CD14-positive monocyte (primary cell): ENCODE data around the gene HIBADH. TPM values are rescaled to one million over a fixed set of nuclear protein-coding genes. Genes with fewer than 3 reads are reported as not detected.

Source experiments
- DNase-seq, 3 donors: peaks; one replicate each; pipeline ENCODE4 v3.0.0-alpha.2; 2011 to 2022
- H2AFZ ChIP-seq: 2 replicates; pipeline ENCODE4 v1.6.0; 2012; ENCODE audit warnings: mild to moderate bottlenecking, low read depth, low read length, inconsistent platforms; ENCODE audit not compliant: insufficient read depth, poor library complexity, severe bottlenecking
- H3K27ac ChIP-seq, 2 donors: 1 replicate in 1 of 2; 2 replicates in 1 of 2; pipeline ENCODE4 v1.5.1; 2012 to 2013; ENCODE audit warnings: low read length in 2 of 2, control low read depth in 1 of 2, inconsistent platforms in 1 of 2, low read depth in 1 of 2, mild to moderate bottlenecking in 1 of 2
- H3K27me3 ChIP-seq, 2 donors: one replicate each; pipeline versions ENCODE4 v1.6.0 to v1.6.1; 2011 to 2013; ENCODE audit warnings: low read length in 2 of 2; ENCODE audit not compliant: control insufficient read depth in 2 of 2, insufficient read depth in 2 of 2
- H3K36me3 ChIP-seq, 2 donors: replicated peaks in 1 of 2; 1 replicate in 1 of 2; 2 replicates in 1 of 2; pipeline versions ENCODE4 v1.5.1 to v1.6.1; 2012 to 2013; ENCODE audit warnings: low read length in 2 of 2, control low read depth in 1 of 2, inconsistent platforms in 1 of 2, mild to moderate bottlenecking in 1 of 2; ENCODE audit not compliant: insufficient read depth in 2 of 2, control insufficient read depth in 1 of 2
- H3K4me1 ChIP-seq, 2 donors: 1 replicate in 1 of 2; 2 replicates in 1 of 2; pipeline versions ENCODE4 v1.5.1 to v1.6.1; 2012 to 2013; ENCODE audit warnings: low read length in 2 of 2, control low read depth in 1 of 2, inconsistent platforms in 1 of 2, mild to moderate bottlenecking in 1 of 2, moderate library complexity in 1 of 2; ENCODE audit not compliant: insufficient read depth in 2 of 2, control insufficient read depth in 1 of 2
- H3K4me2 ChIP-seq: replicated peaks from 2 replicates; pipeline ENCODE3; 2012; ENCODE audit warnings: low read length, moderate library complexity, mild to moderate bottlenecking; ENCODE audit not compliant: poor library complexity, severe bottlenecking; ENCODE audit errors: extremely low read depth
- H3K4me3 ChIP-seq, 3 experiments: fragments of 200-600 bp in 1 of 3; sonication (generic) in 1 of 3; replicated peaks in 1 of 3; 1 replicate in 2 of 3; 2 replicates in 1 of 3; pipeline ENCODE4 v1.5.1; 2011 to 2013; ENCODE audit warnings: low read length in 3 of 3, mild to moderate bottlenecking in 3 of 3, control low read depth in 2 of 3, low read depth in 2 of 3, inconsistent platforms in 1 of 3, moderate library complexity in 1 of 3
- H3K79me2 ChIP-seq: 2 replicates; pipeline ENCODE4 v1.6.0; 2012; ENCODE audit warnings: mild to moderate bottlenecking, control low read depth, inconsistent platforms, low read length, moderate library complexity; ENCODE audit not compliant: insufficient read depth
- H3K9ac ChIP-seq: 2 replicates; pipeline ENCODE4 v1.6.0; 2017; ENCODE audit warnings: low read length, mild to moderate bottlenecking; ENCODE audit not compliant: insufficient read depth, poor library complexity, severe bottlenecking
- H3K9me3 ChIP-seq, 2 donors: replicated peaks in 1 of 2; 1 replicate in 1 of 2; 2 replicates in 1 of 2; pipeline versions ENCODE4 v1.5.1 to v1.6.1; 2012 to 2013; ENCODE audit warnings: low read length in 2 of 2, control low read depth in 1 of 2; ENCODE audit not compliant: control insufficient read depth in 1 of 2, insufficient read depth in 1 of 2
- H4K20me1 ChIP-seq: 2 replicates; pipeline ENCODE4 v1.6.0; 2012; ENCODE audit warnings: mild to moderate bottlenecking, low read length, control low read depth, moderate library complexity; ENCODE audit not compliant: insufficient read depth
- H3K27ac Mint-ChIP-seq, 7 donors: one replicate each; pipeline ENCODE4 v1.8.0; 2020; ENCODE audit warnings: mild to moderate bottlenecking in 7 of 7, mixed read lengths in 7 of 7, moderate library complexity in 6 of 7, inconsistent platforms in 2 of 7
- H3K27me3 Mint-ChIP-seq, 3 donors: one replicate each; pipeline ENCODE4 v1.8.0; 2021 to 2022; ENCODE audit warnings: low read depth in 3 of 3, mild to moderate bottlenecking in 3 of 3, mixed read lengths in 3 of 3, moderate library complexity in 3 of 3, inconsistent platforms in 1 of 3
- H3K36me3 Mint-ChIP-seq, 2 donors: one replicate each; pipeline ENCODE4 v1.8.0; 2020; ENCODE audit warnings: mixed read lengths in 2 of 2, inconsistent platforms in 1 of 2, mild to moderate bottlenecking in 1 of 2
- H3K4me1 Mint-ChIP-seq: one replicate; pipeline ENCODE4 v1.8.0; 2020; ENCODE audit warnings: mild to moderate bottlenecking, mixed read lengths
- H3K4me3 Mint-ChIP-seq, 2 donors: one replicate each; pipeline ENCODE4 v1.8.0; 2020; ENCODE audit warnings: mild to moderate bottlenecking in 2 of 2, mixed read lengths in 2 of 2, moderate library complexity in 1 of 2
- H3K9me3 Mint-ChIP-seq, 7 donors: one replicate each; pipeline ENCODE4 v1.8.0; 2020 to 2022; ENCODE audit warnings: mixed read lengths in 7 of 7, mild to moderate bottlenecking in 6 of 7, moderate library complexity in 6 of 7, inconsistent platforms in 2 of 7
- WGBS: methylation state at CpG from one replicate; pipeline ENCODE4 v1.1.5; 2013; ENCODE audit warnings: missing lambda C conversion rate; ENCODE audit not compliant: insufficient coverage; 5-methylcytosine and 5-hydroxymethylcytosine counted together
- intact Hi-C, 2 donors: fragments of 100-400 bp; cut with micrococcal nuclease; formaldehyde crosslinking; loops; one replicate each; pipeline versions ENCODE4 v1.15.0 to v1.15.1; 2023
- polyA plus RNA-seq, 3 donors: library from polyadenylated mRNA; depleted of rRNA in 1 of 3; unstranded in 2 of 3; stranded (reverse) in 1 of 3; fragments of 300-500 nt in 2 of 3; fragments of >200 nt in 1 of 3; fragmentation: Illumina TruSeq in 2 of 3; gene quantifications; 1 replicate in 2 of 3; 2 replicates in 1 of 3; pipeline ENCODE4 v1.2.3, GENCODE V29; 2012 to 2021
- TF ChIP-seq, protein P1 (sequence below): fragments of 200-600 bp; IDR thresholded peaks from one replicate; pipeline ENCODE4 v1.8.0; 2022; ENCODE audit warnings: antibody characterized with exemption, mild to moderate bottlenecking

The HIBADH gene
- polyA plus RNA-seq, 3 donors: 8.9 to 29.1 (median 26.5) TPM

DNA sequence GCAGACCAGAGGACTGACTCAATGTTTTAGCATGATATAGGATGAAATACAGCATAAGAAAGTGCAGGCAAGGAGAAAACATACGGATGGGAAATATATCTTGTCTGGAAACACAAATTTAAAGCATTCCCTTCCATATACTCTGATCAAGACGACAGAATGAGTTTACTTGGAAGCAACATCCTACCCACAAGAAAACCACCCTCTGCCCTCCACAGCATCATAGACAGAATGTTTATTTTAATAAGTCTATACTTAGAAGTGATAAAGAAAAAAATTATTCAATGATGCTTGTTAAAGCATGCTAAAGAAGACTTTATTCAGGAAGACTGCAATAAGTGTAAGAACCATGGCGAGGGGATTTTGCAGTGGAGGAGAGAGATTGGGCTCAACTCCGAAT lies 32.4 kb upstream of the HIBADH start:
- no peak overlapping the region for H3K9ac ChIP-seq
- intact Hi-C loops: loop anchor here (5.0 to 10.0 kb wide), 2 partner anchors 33 to 50 kb away; partner anchors contain the start of genes HIBADH (in 1 of the 2) and TAX1BP1 (in 1 of the 2)
- 100% methylated on average over 2 of the region's 4 CpGs for WGBS
- no peaks in the 10 kb centered on the region for H3K36me3 Mint-ChIP-seq
- peaks cover 0 to 2% (median 0%) of the 10 kb centered on the region in 7 donors for H3K9me3 Mint-ChIP-seq
- no peak overlapping the region for H3K27ac Mint-ChIP-seq
- H3K27me3 ChIP-seq: no peaks in the 10 kb centered on the region
- H3K4me2 ChIP-seq: no peak overlapping the region
- no peaks in the 10 kb centered on the region for H3K9me3 ChIP-seq
- TF ChIP-seq, protein P1, sequence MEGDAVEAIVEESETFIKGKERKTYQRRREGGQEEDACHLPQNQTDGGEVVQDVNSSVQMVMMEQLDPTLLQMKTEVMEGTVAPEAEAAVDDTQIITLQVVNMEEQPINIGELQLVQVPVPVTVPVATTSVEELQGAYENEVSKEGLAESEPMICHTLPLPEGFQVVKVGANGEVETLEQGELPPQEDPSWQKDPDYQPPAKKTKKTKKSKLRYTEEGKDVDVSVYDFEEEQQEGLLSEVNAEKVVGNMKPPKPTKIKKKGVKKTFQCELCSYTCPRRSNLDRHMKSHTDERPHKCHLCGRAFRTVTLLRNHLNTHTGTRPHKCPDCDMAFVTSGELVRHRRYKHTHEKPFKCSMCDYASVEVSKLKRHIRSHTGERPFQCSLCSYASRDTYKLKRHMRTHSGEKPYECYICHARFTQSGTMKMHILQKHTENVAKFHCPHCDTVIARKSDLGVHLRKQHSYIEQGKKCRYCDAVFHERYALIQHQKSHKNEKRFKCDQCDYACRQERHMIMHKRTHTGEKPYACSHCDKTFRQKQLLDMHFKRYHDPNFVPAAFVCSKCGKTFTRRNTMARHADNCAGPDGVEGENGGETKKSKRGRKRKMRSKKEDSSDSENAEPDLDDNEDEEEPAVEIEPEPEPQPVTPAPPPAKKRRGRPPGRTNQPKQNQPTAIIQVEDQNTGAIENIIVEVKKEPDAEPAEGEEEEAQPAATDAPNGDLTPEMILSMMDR: no peak
- H3K4me3 ChIP-seq: no peak overlapping the region
- no peaks in the 10 kb centered on the region for H4K20me1 ChIP-seq
- H3K4me1 ChIP-seq: peaks cover 34 to 44% of the 10 kb centered on the region in 2 donors
- no peaks in the 10 kb centered on the region for H3K79me2 ChIP-seq
- DNase-seq: no peak
- no peak overlapping the region for H3K4me3 Mint-ChIP-seq
- H2AFZ ChIP-seq: no peak overlapping the region
- H3K27me3 Mint-ChIP-seq: peaks cover 0 to 2% (median 2%) of the 10 kb centered on the region in 3 donors
- peaks cover 36% of the 10 kb centered on the region for H3K4me1 Mint-ChIP-seq
- no peak overlapping the region for H3K27ac ChIP-seq
- no peaks in the 10 kb centered on the region for H3K36me3 ChIP-seq

DNA sequence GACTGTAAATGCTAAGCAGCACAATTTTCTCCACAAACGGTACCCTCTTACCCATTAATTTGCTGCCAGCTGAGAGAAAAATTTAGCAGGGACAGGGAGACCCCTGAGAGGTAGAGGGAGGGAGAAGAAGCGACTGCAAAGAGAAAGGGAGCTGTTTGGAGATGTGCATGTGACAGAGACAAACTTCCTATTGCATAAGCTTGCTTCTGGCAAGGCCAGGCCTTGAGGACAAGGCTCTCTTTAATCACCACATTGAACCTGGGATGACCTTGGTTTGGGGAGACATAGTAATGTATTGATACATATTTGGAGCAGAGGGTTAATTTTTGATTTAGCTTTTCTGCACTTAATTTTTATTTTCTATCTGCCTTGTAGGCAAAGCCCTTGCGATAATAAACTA lies 31.1 kb upstream of the HIBADH start:
- no peaks in the 10 kb centered on the region for H3K36me3 Mint-ChIP-seq
- DNase-seq: peak; percentile 40 to 58 (median 58)
- WGBS: no CpG with 5 or more reads among the region's 3 CpGs
- H3K4me1 Mint-ChIP-seq: peaks cover 33% of the 10 kb centered on the region
- no peak overlapping the region for H2AFZ ChIP-seq
- H3K9ac ChIP-seq: no peak overlapping the region
- H3K9me3 ChIP-seq: no peaks in the 10 kb centered on the region
- peaks cover 31 to 35% of the 10 kb centered on the region in 2 donors for H3K4me1 ChIP-seq
- no peaks in the 10 kb centered on the region for H4K20me1 ChIP-seq
- H3K79me2 ChIP-seq: no peaks in the 10 kb centered on the region
- peak overlapping the region; percentile 47 to 68 for H3K4me3 Mint-ChIP-seq
- intact Hi-C loops: loop anchor here in 1 of 2 donors (10.0 kb wide), 1 partner anchor 51 kb away; the partner anchor contains the start of gene TAX1BP1
- TF ChIP-seq, protein P1: no peak
- H3K27ac Mint-ChIP-seq: peak overlapping the region in 4 of 7 donors; percentile 15 to 72 (median 18)
- H3K4me2 ChIP-seq: peak overlapping the region; percentile 57
- H3K27me3 ChIP-seq: no peaks in the 10 kb centered on the region
- H3K9me3 Mint-ChIP-seq: peaks cover 0 to 2% (median 0%) of the 10 kb centered on the region in 7 donors
- no peaks in the 10 kb centered on the region for H3K36me3 ChIP-seq
- peaks cover 0 to 2% (median 2%) of the 10 kb centered on the region in 3 donors for H3K27me3 Mint-ChIP-seq
- H3K4me3 ChIP-seq: peak overlapping the region in 2 of 3 experiments; percentile 24 to 53
- H3K27ac ChIP-seq: no peak overlapping the region
